Aorta (tissue), 5 donors: ENCODE results near the gene PLEKHA4. TPM values are rescaled to one million over a fixed set of nuclear protein-coding genes. Genes with fewer than 3 reads are reported as not detected.
A peak's percentile ranks its signal among the peaks of the same experiment; 100 is the strongest.

ENCODE experiments used
- ATAC-seq: fragments of 200-7000 bp; cut with Tn5 transposase; one replicate; pipeline ENCODE4 v1.9.1; 2022; ENCODE audit warnings: moderate library complexity; ENCODE audit not compliant: low FRiP score
- DNase-seq, 2 donors: peaks; one replicate each; pipeline ENCODE4 v3.0.0-alpha.2; 2020
- H3K27ac ChIP-seq, 2 donors: one replicate each; pipeline ENCODE4 v1.5.1; 2013; ENCODE audit warnings: low read length in 2 of 2, mild to moderate bottlenecking in 2 of 2, moderate library complexity in 2 of 2, control low read depth in 1 of 2, inconsistent platforms in 1 of 2, low read depth in 1 of 2
- H3K27me3 ChIP-seq, 2 donors: one replicate each; pipeline ENCODE4 v1.6.1; 2013; ENCODE audit warnings: control low read depth in 1 of 2, low read length in 1 of 2, mild to moderate bottlenecking in 1 of 2, moderate library complexity in 1 of 2; ENCODE audit not compliant: insufficient read depth in 2 of 2, control insufficient read depth in 1 of 2
- H3K36me3 ChIP-seq, 2 donors: one replicate each; pipeline ENCODE4 v1.6.1; 2013; ENCODE audit warnings: control low read depth in 1 of 2, low read length in 1 of 2, mild to moderate bottlenecking in 1 of 2; ENCODE audit not compliant: insufficient read depth in 2 of 2, control insufficient read depth in 1 of 2
- H3K4me1 ChIP-seq, 2 donors: one replicate each; pipeline ENCODE4 v1.6.1; 2013; ENCODE audit warnings: low read length in 2 of 2, control low read depth in 1 of 2, mild to moderate bottlenecking in 1 of 2, moderate library complexity in 1 of 2; ENCODE audit not compliant: insufficient read depth in 2 of 2, control insufficient read depth in 1 of 2
- H3K4me3 ChIP-seq, 2 donors: one replicate each; pipeline ENCODE4 v1.5.1; 2013; ENCODE audit warnings: low read length in 2 of 2, control low read depth in 1 of 2, mild to moderate bottlenecking in 1 of 2
- H3K9me3 ChIP-seq: one replicate; pipeline ENCODE4 v1.6.1; 2013; ENCODE audit warnings: mild to moderate bottlenecking, low read length; ENCODE audit not compliant: control insufficient read depth
- WGBS, 2 donors: extraction: QIAGEN DNeasy Blood & Tissue Kit; methylation state at CpG; one replicate each; pipeline ENCODE4 v1.1.7; 2013; 5-methylcytosine and 5-hydroxymethylcytosine counted together
- intact Hi-C, 2 donors: fragments of 100-400 bp; cut with DNase I; formaldehyde crosslinking; loops; one replicate each; pipeline versions ENCODE4 v1.14.2 to v1.15.0; 2022
- polyA plus RNA-seq, 2 donors: library from polyadenylated mRNA; stranded (reverse); fragments of 200-250 nt; gene quantifications; one replicate each; pipeline ENCODE4 v1.2.3, GENCODE V29; 2013
- total RNA-seq, 2 donors: library from RNA; stranded (reverse); fragmentation: NEBNext Ultra II Directional; extraction: Animal tissue kit (Norgen Biotek cat#: 25700); gene quantifications; one replicate each; pipeline ENCODE4 v1.2.1, GENCODE V29; 2021
- donor health status: healthy with polysubstance abuse.
- donor health status: Bipolar disorder and iron deficiency.
- donor health status: DM: no; HTN: no; CAD: no.
- donor health status: DM: no; HTN: no; CAD: no.
- donor health status: DM: yes; HTN: yes; CAD: no.

The PLEKHA4 gene
- total and polyA plus RNA-seq, 4 donors, result 94.9 to 223 (median 145) TPM

- no peak for ATAC-seq
- no peak for DNase-seq
- Histone ChIP-seq H3K36me3 (peaks cover 0 to 7% of the 10 kb centered on the region in 2 donors), H3K4me3 (no peak overlapping the region), H3K4me1 (no peaks in the 10 kb centered on the region), H3K27me3 (no peaks in the 10 kb centered on the region), H3K9me3 (no peaks in the 10 kb centered on the region), H3K27ac (no peak overlapping the region)
- WGBS, 2 donors, result 93 to 95% methylated on average over 15 of the region's 15 CpGs
- intact Hi-C loops, result loop anchor here in 1 of 2 donors (10.0 kb wide), 1 partner anchor 201 kb away; the partner anchor contains the start of gene CA11
Measured at GRCh38 chr19:48845384-48845783, 23.0 kb downstream of the PLEKHA4 start.

DNA sequence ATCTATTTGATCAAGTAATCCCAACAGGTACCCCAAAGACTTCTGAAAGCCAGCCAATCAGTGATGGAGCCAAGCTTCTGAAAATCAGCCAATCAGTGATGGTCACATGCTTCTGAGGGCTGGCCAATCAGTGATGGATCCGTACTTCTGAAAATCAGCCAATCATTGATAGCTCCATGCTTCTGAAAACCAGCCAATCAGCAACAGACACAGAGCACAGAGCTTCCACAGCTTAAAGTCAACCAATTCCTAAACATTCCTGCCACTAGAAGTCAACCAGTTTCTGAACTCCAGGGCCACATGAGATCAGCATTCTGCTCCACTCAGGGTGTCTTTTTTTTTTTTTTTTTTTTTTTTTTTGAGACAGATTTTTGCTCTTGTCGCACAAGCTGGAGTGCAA, 23.9 kb downstream of the PLEKHA4 start:
- Histone ChIP-seq H3K36me3 (peaks cover 0 to 7% of the 10 kb centered on the region in 2 donors), H3K9me3 (no peaks in the 10 kb centered on the region), H3K4me1 (no peaks in the 10 kb centered on the region), H3K4me3 (no peak overlapping the region), H3K27ac (no peak overlapping the region), H3K27me3 (no peaks in the 10 kb centered on the region)
- no peak for ATAC-seq
- 80 to 82% methylated on average over 2 of the region's 2 CpGs for WGBS, 2 donors
- intact Hi-C loops, result loop anchor here in 1 of 2 donors (10.0 kb wide), 1 partner anchor 200 kb away; the partner anchor contains the start of gene CA11
- no peak for DNase-seq

- intact Hi-C loops, result loop anchor here in 1 of 2 donors (10.0 kb wide), 1 partner anchor 198 kb away; the partner anchor contains the start of gene CA11
- Histone ChIP-seq H3K27ac (no peak overlapping the region), H3K9me3 (no peaks in the 10 kb centered on the region), H3K4me1 (no peaks in the 10 kb centered on the region), H3K36me3 (peaks cover 0 to 6% of the 10 kb centered on the region in 2 donors), H3K4me3 (no peak overlapping the region), H3K27me3 (no peaks in the 10 kb centered on the region)
- WGBS, 2 donors, result 45 to 50% methylated on average over 2 of the region's 2 CpGs
- ATAC-seq (peak; percentile 84), DNase-seq (no peak)
Measured at GRCh38 chr19:48842789-48843162, 25.6 kb downstream of the PLEKHA4 start.

DNA sequence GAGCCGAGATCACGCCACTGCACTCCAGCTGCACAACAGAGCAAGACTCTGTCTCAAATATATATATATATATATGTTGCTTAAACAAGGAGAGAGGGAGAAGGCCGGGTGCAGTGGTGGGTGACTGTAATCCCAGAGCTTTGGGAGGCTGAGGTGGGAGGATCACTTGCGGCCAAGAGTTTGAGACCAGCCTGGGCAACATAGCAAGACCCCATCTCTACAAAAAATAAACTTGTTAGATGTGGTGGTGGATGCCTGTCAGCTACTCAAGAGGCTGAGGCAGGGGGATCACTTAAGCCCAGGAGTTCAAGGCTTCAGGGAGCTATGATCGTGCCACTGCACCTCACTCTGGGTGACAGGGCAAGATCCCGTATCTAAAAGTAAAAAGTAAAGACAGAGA, 26.8 kb downstream of the PLEKHA4 start:
- intact Hi-C loops, result loop anchor here in 1 of 2 donors (10.0 kb wide), 1 partner anchor 197 kb away; the partner anchor contains the start of gene CA11
- no peaks in the 10 kb centered on the region for H3K9me3 ChIP-seq
- H3K36me3 ChIP-seq, result peaks cover 0 to 4% of the 10 kb centered on the region in 2 donors
- no peaks in the 10 kb centered on the region for H3K4me1 ChIP-seq
- WGBS, 2 donors, result 91 to 95% methylated on average over 6 of the region's 6 CpGs
- H3K27me3 ChIP-seq, result no peaks in the 10 kb centered on the region
- no peak for DNase-seq
- ATAC-seq, result no peak
- H3K4me3 ChIP-seq, result no peak overlapping the region
- no peak overlapping the region for H3K27ac ChIP-seq

GRCh38 chr19:48841047-48841446, 27.4 kb downstream of the PLEKHA4 start:
- H3K36me3 ChIP-seq, result peaks cover 0 to 4% of the 10 kb centered on the region in 2 donors
- 88 to 90% methylated on average over 15 to 16 of the region's 16 CpGs for WGBS, 2 donors
- ATAC-seq (no peak), DNase-seq (no peak)
- no peaks in the 10 kb centered on the region for H3K4me1 ChIP-seq
- intact Hi-C loops, result loop anchor here in 1 of 2 donors (10.0 kb wide), 1 partner anchor 196 kb away; the partner anchor contains the start of gene CA11
- no peak overlapping the region for H3K27ac ChIP-seq
- H3K9me3 ChIP-seq, result no peaks in the 10 kb centered on the region
- H3K4me3 ChIP-seq, result no peak overlapping the region
- H3K27me3 ChIP-seq, result no peaks in the 10 kb centered on the region

GRCh38 chr19:48837687-48838086, 30.7 kb downstream of the PLEKHA4 start:
- Histone ChIP-seq H3K27ac (no peak overlapping the region), H3K4me3 (no peak overlapping the region), H3K4me1 (peaks cover 0 to 3% of the 10 kb centered on the region in 2 donors), H3K27me3 (no peaks in the 10 kb centered on the region), H3K36me3 (no peaks in the 10 kb centered on the region), H3K9me3 (no peaks in the 10 kb centered on the region)
- ATAC-seq, result no peak
- 60 to 62% methylated on average over 9 of the region's 9 CpGs for WGBS, 2 donors
- intact Hi-C loops, result no loop called here
- no peak for DNase-seq

- H3K4me3 ChIP-seq, result no peak overlapping the region
- WGBS, 2 donors, result 1 to 4% methylated on average over 29 of the region's 29 CpGs
- H3K36me3 ChIP-seq, result no peaks in the 10 kb centered on the region
- peak overlapping the region; percentile 18 to 60 for H3K27ac ChIP-seq
- no peaks in the 10 kb centered on the region for H3K9me3 ChIP-seq
- ATAC-seq, result peak; percentile 94
- H3K4me1 ChIP-seq, result peaks cover 0 to 3% of the 10 kb centered on the region in 2 donors
- intact Hi-C loops, result no loop called here
- no peaks in the 10 kb centered on the region for H3K27me3 ChIP-seq
- DNase-seq, result peak; percentile 95 to 98
Measured at GRCh38 chr19:48837051-48837524, 31.3 kb downstream of the PLEKHA4 start.

GRCh38 chr19:48836089-48837017, 32.1 kb downstream of the PLEKHA4 start, which contains the start of gene HSD17B14:
HSD17B14 (minus strand) TSS chr19:48836491; CDS start chr19:48836411, 80 bp downstream.
- 2% methylated on average over 35 of the region's 35 CpGs for WGBS, 2 donors

More at GRCh38 chr19:48836089-48837017, 32.1 kb downstream of the PLEKHA4 start, which contains the start of gene HSD17B14:
- H3K27ac ChIP-seq, result peak within 1 kb of the TSS; percentile 18 to 60
- peak within 1 kb of the TSS; percentile 10 to 27 for H3K4me3 ChIP-seq
- peak in 1 of 2 donors; percentile 74 for DNase-seq
- ATAC-seq, result peak; percentile 64
- no peaks in the 10 kb centered on the region for H3K36me3 ChIP-seq
- peaks cover 0 to 3% of the 10 kb centered on the region in 2 donors for H3K4me1 ChIP-seq
- intact Hi-C loops, result no loop called here
- H3K9me3 ChIP-seq, result no peaks in the 10 kb centered on the region
- H3K27me3 ChIP-seq, result no peaks in the 10 kb centered on the region
